Sciatic nerve (tissue), 2 donors: Measurements from ENCODE around the gene COX7A1. TPM values are rescaled to one million over a fixed set of nuclear protein-coding genes. Genes with fewer than 3 reads are reported as not detected.
A peak's percentile ranks its signal among the peaks of the same experiment; 100 is the strongest.
"Not testable (repeated sequence)": the region's sequence is repeated elsewhere in the genome, so short reads cannot be mapped to it uniquely, and the experiment has no call there.

Experiments
- ATAC-seq: fragments of 200-7000 bp; cut with Tn5 transposase; one replicate; pipeline ENCODE4 v1.9.1; 2020; ENCODE audit warnings: mild to moderate bottlenecking, moderate library complexity
- DNase-seq: peaks from one replicate; pipeline ENCODE4 v3.0.0-alpha.2; 2020; ENCODE audit warnings: low spot score
- intact Hi-C: fragments of 100-400 bp; cut with DNase I; formaldehyde crosslinking; loops from one replicate; pipeline ENCODE4 v1.14.2; 2022
- total RNA-seq: library from RNA; stranded (reverse); fragmentation: NEBNext Ultra II Directional; extraction: Animal tissue kit (Norgen Biotek cat#: 25700); gene quantifications from one replicate; pipeline ENCODE4 v1.2.1, GENCODE V29; 2021
- donor health status: DM: no; HTN: no; CAD: no.
- donor health status: DM: no; HTN: no; CAD: no.

Gene COX7A1
- total RNA-seq, 1 donor from 2014 or later, result 71.6 TPM

GRCh38 chr19:36144624-36145023 is 7.6 kb downstream of the COX7A1 start:
- no peak for ATAC-seq
- intact Hi-C loops, result no loop called here
- DNase-seq, result no peak

GRCh38 chr19:36142496-36142895 is 9.8 kb downstream of the COX7A1 start:
- ATAC-seq (no peak), DNase-seq (no peak)
- intact Hi-C loops, result no loop called here

GRCh38 chr19:36142046-36142445 is 10.2 kb downstream of the COX7A1 start:
- intact Hi-C loops, result no loop called here

GRCh38 chr19:36141039-36141927 is 11.0 kb downstream of the COX7A1 start:
- intact Hi-C loops, result no loop called here
- ATAC-seq (peak; percentile 68), DNase-seq (peak; percentile 93)

More at GRCh38 chr19:36142046-36142445, 10.2 kb downstream of the COX7A1 start:
- no peak for ATAC-seq
- no peak for DNase-seq

GRCh38 chr19:36140304-36141038 is 11.8 kb downstream of the COX7A1 start:
- peak; percentile 73 for DNase-seq
- intact Hi-C loops, result no loop called here
- ATAC-seq, result peak; percentile 5

GRCh38 chr19:36139473-36140303 is 12.6 kb downstream of the COX7A1 start, which contains the start of gene CAPNS1:
Gene CAPNS1 (plus strand): TSS chr19:36140066. CDS start chr19:36141012, 946 bp downstream.
- DNase-seq, result peak; percentile 98
- intact Hi-C loops, result no loop called here
- peak; percentile 97 for ATAC-seq

GRCh38 chr19:36139120-36139472 is 13.2 kb downstream of the COX7A1 start:
- no peak for DNase-seq
- ATAC-seq, result no peak
- intact Hi-C loops, result no loop called here

- intact Hi-C loops, result no loop called here
- peak; percentile 66 for DNase-seq
- ATAC-seq, result no peak
Observed at GRCh38 chr19:36136964-36137686, 15.1 kb downstream of the COX7A1 start.

GRCh38 chr19:36134867-36135266 is 17.4 kb downstream of the COX7A1 start:
- ATAC-seq, DNase-seq, intact Hi-C loops: not testable (repeated sequence)

- ATAC-seq, intact Hi-C loops, DNase-seq: not testable (repeated sequence)
Observed at GRCh38 chr19:36131221-36131620, 21.0 kb downstream of the COX7A1 start.

- intact Hi-C loops, result no loop called here
- peak; percentile 21 for ATAC-seq
- DNase-seq, result no peak
Observed at GRCh38 chr19:36128392-36128736, 23.9 kb downstream of the COX7A1 start.

- no peak for ATAC-seq
- intact Hi-C loops, result no loop called here
- DNase-seq, result no peak
Observed at GRCh38 chr19:36125557-36125956, 26.7 kb downstream of the COX7A1 start.

GRCh38 chr19:36121486-36122124 is 30.6 kb downstream of the COX7A1 start:
- no peak for DNase-seq
- intact Hi-C loops, result loop anchor here (5.0 kb wide), 1 partner anchor 46 kb away; no protein-coding TSS in a partner anchor
- ATAC-seq, result no peak

GRCh38 chr19:36120984-36121358 is 31.3 kb downstream of the COX7A1 start:
- DNase-seq, result no peak
- intact Hi-C loops, result loop anchor here (5.0 kb wide), 1 partner anchor 46 kb away; no protein-coding TSS in a partner anchor
- no peak for ATAC-seq

- DNase-seq (no peak), ATAC-seq (no peak)
- intact Hi-C loops, result loop anchor here (5.0 kb wide), 1 partner anchor 47 kb away; no protein-coding TSS in a partner anchor
Observed at GRCh38 chr19:36120092-36120983, 31.9 kb downstream of the COX7A1 start.

- intact Hi-C loops, result loop anchor here (10.0 kb wide), 1 partner anchor 51 kb away; no protein-coding TSS in a partner anchor
- ATAC-seq (no peak), DNase-seq (no peak)
Observed at GRCh38 chr19:36116344-36116637, 36.0 kb downstream of the COX7A1 start.
